NCI-H2227 treated with DMSO at 0.1 percent for 48 hours (cell line): ENCODE results near the gene TNFRSF8.
A peak's percentile ranks its signal among the peaks of the same experiment; 100 is the strongest.

ENCODE experiments used
- DNase-seq: peaks from one replicate; lab custom pipeline; 2025; lab: John Stamatoyannopoulos, UW

Gene TNFRSF8

GRCh38 chr1:12189328-12189682 is 126.2 kb downstream of the TNFRSF8 start:
- no peak for DNase-seq

- DNase-seq: peak; percentile 48
These were observed 128.3 kb downstream of the TNFRSF8 start for GRCh38 chr1:12191242-12192032.
